Transverse colon (tissue), 3 donors: Measurements from ENCODE around the gene GALNT10.

Source experiments
- CTCF ChIP-seq, 5 experiments: fragments of 200-600 bp in 3 of 5; fragments of 450-650 bp in 2 of 5; sonication (generic) in 3 of 5; IDR thresholded peaks; 1 replicate in 2 of 5; 2 replicates in 3 of 5; pipeline ENCODE4 v1.5.1; 2016 to 2017; ENCODE audit warnings: antibody characterized with exemption in 5 of 5, inconsistent platforms in 3 of 5, mild to moderate bottlenecking in 2 of 5, moderate library complexity in 1 of 5
- EP300 ChIP-seq: sonication (generic); formaldehyde crosslinking; IDR thresholded peaks from one replicate; pipeline ENCODE4 v1.6.1; 2017; ENCODE audit warnings: antibody characterized with exemption, low read depth
- POLR2A ChIP-seq: fragments of 450-650 bp; IDR thresholded peaks from one replicate; pipeline ENCODE4 v1.6.1; 2016; ENCODE audit warnings: antibody characterized with exemption, mild to moderate bottlenecking, moderate library complexity

GRCh38 chr5:154209591-154210081 lies 19.1 kb downstream of the GALNT10 start:
- TF ChIP-seq CTCF (IDR thresholded peaks at IDR 0.05) (no peak), POLR2A (no peak), EP300 (no peak)
